NCI-H345 treated with DMSO at 0.1 percent for 48 hours (cell line): Measurements from ENCODE around the gene ATP1A4.
"Not testable (repeated sequence)": the region's sequence is repeated elsewhere in the genome, so short reads cannot be mapped to it uniquely, and the experiment has no call there.

ENCODE experiments used
- DNase-seq: peaks from one replicate; lab custom pipeline; 2025; ENCODE audit not compliant: unreplicated experiment; lab: John Stamatoyannopoulos, UW

The ATP1A4 gene

GRCh38 chr1:160123726-160124125 lies 27.7 kb upstream of the ATP1A4 start:
- DNase-seq, result no peak

GRCh38 chr1:160124705-160125478 lies 26.5 kb upstream of the ATP1A4 start:
- DNase-seq, result no peak

- no peak for DNase-seq
Measured at GRCh38 chr1:160125746-160126145, 25.7 kb upstream of the ATP1A4 start.

- not testable (repeated sequence) for DNase-seq
Measured at GRCh38 chr1:160126342-160126741, 25.1 kb upstream of the ATP1A4 start.

GRCh38 chr1:160127381-160127780 lies 24.0 kb upstream of the ATP1A4 start:
- no peak for DNase-seq

GRCh38 chr1:160127865-160128523 lies 23.4 kb upstream of the ATP1A4 start:
- no peak for DNase-seq

GRCh38 chr1:160128636-160129035 lies 22.8 kb upstream of the ATP1A4 start:
- DNase-seq, result no peak

- DNase-seq, result no peak
Measured at GRCh38 chr1:160129046-160129445, 22.4 kb upstream of the ATP1A4 start.

- DNase-seq, result no peak
Measured at GRCh38 chr1:160129558-160129957, 21.8 kb upstream of the ATP1A4 start.

- no peak for DNase-seq
Measured at GRCh38 chr1:160129966-160130365, 21.4 kb upstream of the ATP1A4 start.

GRCh38 chr1:160130486-160130885 lies 20.9 kb upstream of the ATP1A4 start:
- no peak for DNase-seq

- DNase-seq, result no peak
Measured at GRCh38 chr1:160130939-160131338, 20.5 kb upstream of the ATP1A4 start.

- DNase-seq, result no peak
Measured at GRCh38 chr1:160131803-160132565, 19.4 kb upstream of the ATP1A4 start.

GRCh38 chr1:160133990-160134770 lies 17.2 kb upstream of the ATP1A4 start:
- no peak for DNase-seq

GRCh38 chr1:160134791-160135572 lies 16.4 kb upstream of the ATP1A4 start:
- DNase-seq, result no peak

GRCh38 chr1:160136121-160136925 lies 15.1 kb upstream of the ATP1A4 start:
- no peak for DNase-seq

- no peak for DNase-seq
Measured at GRCh38 chr1:160136926-160137200, 14.5 kb upstream of the ATP1A4 start.

GRCh38 chr1:160137216-160137862 lies 14.1 kb upstream of the ATP1A4 start:
- no peak for DNase-seq

GRCh38 chr1:160139840-160140239 lies 11.6 kb upstream of the ATP1A4 start:
- no peak for DNase-seq
